ENCODE results near the gene MYLK3.

MYLK3 gene

DNA sequence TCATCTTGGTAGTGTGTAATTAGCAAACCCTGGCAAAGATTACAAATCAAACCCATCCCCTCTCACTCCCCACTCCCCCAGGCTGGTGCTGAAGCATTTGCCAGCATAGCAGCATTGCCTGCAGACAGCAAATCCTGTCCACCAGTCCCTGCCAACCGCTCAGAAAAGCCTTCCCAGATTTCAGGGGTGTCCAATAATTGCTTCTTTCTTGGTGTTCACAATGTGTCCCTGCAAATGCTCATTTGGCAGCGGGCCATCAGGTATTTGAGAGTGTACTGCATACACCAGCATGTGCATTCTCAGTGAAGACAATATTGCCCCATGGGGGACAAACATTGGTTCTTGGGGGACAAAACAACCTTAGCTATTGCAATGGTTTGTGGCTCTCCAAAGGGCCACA is 30.5 kb downstream of the MYLK3 start:
- TF ChIP-seq, protein P1, sequence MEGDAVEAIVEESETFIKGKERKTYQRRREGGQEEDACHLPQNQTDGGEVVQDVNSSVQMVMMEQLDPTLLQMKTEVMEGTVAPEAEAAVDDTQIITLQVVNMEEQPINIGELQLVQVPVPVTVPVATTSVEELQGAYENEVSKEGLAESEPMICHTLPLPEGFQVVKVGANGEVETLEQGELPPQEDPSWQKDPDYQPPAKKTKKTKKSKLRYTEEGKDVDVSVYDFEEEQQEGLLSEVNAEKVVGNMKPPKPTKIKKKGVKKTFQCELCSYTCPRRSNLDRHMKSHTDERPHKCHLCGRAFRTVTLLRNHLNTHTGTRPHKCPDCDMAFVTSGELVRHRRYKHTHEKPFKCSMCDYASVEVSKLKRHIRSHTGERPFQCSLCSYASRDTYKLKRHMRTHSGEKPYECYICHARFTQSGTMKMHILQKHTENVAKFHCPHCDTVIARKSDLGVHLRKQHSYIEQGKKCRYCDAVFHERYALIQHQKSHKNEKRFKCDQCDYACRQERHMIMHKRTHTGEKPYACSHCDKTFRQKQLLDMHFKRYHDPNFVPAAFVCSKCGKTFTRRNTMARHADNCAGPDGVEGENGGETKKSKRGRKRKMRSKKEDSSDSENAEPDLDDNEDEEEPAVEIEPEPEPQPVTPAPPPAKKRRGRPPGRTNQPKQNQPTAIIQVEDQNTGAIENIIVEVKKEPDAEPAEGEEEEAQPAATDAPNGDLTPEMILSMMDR (IDR thresholded peaks at IDR 0.05; ENCODE audit: insufficient read depth, low read depth, low read length, missing control alignments): no peak
- DNase-seq (ENCODE audit: low read depth): no peak
- no peak overlapping the region for H3K4me3 ChIP-seq (ENCODE audit: low read depth, low read length)

DNA sequence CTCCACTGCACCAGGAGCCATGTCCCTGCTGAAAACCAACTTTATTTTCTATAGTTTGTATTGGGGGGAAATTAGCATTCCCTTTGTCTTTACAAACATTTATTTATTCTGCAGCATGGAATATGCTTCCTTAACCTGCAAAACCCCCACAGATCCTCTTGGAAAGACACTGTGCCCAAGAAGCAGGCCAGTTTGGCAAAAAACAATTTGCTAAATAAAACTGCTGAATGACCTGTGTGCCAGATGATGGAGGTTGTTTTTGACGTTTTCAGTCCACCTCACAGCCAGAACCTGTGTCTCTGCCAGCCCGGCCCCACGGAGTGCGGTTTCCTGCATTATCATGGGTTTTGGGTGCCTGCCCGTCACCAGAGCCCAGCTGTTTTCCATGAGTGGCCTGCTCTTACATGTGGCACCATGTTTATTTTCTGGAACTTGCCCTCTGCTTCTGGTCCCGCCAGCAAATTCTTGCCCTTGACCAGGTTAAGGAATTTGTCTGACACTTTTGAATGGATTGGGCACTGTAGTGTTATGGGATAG is 32.3 kb downstream of the MYLK3 start:
- H3K4me3 ChIP-seq (ENCODE audit: low read depth, low read length): no peak overlapping the region
- no peak for DNase-seq (ENCODE audit: low read depth)
- TF ChIP-seq, protein P1 (IDR thresholded peaks at IDR 0.05; ENCODE audit: insufficient read depth, low read depth, low read length, missing control alignments): no peak

DNA sequence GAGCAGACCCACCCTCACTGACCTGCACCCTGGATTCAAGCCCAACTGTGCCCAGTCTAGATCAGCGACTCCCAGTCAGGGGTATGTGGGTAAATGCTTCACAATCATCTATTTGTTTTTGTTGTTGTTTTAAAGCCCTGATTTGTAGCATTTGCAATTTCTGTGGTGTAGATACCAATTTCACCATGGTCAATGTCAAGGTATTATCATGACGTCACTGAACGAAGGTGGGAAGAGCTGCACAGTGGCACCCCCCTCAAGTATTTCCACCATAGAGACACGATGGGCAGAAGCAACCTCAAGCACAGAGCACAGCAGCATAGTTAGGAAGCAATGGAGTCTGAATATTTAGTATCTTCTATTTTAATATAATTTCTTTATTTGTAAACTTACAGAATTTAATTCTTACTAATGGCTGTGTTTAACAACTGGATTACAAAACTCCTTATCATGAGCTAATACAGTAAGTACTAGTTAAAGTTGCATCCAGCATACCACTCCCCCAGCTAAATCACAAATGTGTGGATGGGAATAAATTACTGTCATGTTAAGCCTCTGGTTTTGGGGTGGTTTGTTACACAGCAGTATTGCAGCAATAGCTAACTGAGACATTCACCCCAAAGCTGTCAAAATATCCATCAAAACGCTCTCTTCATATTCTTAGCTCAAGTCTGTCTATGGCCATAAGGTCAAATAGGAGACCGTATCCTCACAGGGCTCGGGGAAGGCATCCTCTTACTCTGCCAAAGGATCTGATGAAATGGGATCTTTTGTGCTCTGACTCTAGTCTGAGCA is 33.1 kb downstream of the MYLK3 start:
- DNase-seq (ENCODE audit: low read depth): no peak
- H3K4me3 ChIP-seq (ENCODE audit: low read depth, low read length): no peak overlapping the region
- TF ChIP-seq, protein P1 (IDR thresholded peaks at IDR 0.05; ENCODE audit: insufficient read depth, low read depth, low read length, missing control alignments): no peak

DNA sequence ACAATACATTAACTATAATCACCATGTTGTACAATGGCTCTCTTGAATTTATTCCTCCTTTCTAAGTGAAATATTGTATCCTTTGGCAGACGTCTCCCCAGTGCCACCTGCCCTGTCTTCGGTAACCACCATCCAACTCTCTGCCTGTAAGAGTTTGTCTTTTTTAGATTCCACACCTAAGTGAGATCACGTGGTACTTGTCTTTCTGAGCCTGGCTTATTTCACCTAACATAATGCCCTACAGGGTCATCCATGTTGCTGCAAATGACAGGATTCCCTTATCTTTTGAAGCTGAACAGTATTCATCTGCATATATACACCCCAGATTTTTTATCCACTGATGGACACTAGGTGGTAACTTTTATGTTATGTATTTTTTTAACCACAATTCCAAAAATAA is 34.5 kb downstream of the MYLK3 start:
- no peak overlapping the region for H3K4me3 ChIP-seq (ENCODE audit: low read depth, low read length)
- TF ChIP-seq, protein P1 (IDR thresholded peaks at IDR 0.05; ENCODE audit: insufficient read depth, low read depth, low read length, missing control alignments): no peak
- no peak for DNase-seq (ENCODE audit: low read depth)

DNA sequence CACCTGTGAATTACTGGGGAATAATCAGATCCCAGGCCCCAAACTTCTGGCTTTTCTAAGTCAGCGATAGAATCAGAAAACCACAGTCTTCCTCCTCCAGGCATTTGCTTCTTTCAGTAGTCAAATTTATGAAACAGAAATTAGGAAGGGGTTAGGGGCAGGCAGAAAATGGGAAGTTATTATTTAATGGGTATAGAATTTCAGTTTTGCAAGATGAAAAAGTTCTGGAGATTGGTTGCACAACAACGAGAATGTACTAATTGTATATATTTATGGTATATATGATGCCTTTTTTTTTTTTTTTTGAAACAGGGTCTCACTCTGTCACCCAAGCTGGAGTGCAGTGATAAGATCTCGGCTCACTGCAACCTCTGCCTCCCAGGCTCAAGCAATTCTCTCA is 35.2 kb downstream of the MYLK3 start:
- TF ChIP-seq, protein P1 (IDR thresholded peaks at IDR 0.05; ENCODE audit: insufficient read depth, low read depth, low read length, missing control alignments): no peak
- DNase-seq (ENCODE audit: low read depth): no peak

DNA sequence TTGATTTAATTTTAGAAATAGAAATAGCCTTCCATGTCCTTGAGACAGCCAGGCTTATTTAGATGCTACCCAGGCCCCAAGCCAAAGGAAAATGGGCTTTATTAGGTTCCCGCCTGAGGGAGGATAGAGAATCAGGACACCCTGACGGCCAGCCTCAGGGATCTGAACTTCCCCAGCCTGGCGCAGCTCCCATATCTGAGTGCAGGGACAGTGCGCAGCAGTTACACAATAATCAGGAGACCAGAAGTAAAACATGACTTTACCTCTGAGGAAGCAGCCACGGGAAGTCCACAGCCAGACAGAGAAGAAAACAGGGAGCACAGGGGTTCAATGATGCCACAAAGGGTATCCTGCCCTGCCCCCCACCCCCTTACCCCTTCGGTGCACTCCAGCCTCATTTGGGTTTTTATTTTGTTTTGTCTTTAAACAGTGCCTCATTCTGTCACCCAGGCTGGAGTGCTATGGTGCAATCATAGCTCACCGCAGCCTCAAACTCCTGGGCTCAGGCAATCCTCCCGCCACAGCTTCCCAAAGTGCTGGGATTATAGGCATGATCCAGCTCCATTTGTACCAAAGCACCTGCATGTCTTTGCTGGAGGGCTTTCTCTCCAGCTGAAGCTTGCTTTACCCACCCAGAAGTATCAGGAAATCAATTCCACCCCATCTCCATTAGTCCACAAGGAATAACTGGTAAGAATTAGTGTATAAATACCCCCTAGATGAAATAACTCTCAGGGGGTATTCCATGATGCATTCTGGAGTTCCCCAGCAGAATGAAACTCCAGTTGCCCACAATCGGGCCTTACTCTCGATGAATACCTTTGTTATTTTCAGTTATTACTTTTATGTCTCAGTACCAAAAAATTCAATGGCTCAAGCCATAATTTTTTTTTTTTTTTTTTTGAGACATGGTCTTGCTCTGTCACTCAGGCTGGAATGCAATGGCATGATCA is 36.8 kb downstream of the MYLK3 start:
- DNase-seq (ENCODE audit: low read depth): peak; percentile 13
- H3K4me3 ChIP-seq (ENCODE audit: low read depth, low read length): no peak overlapping the region
- TF ChIP-seq, protein P1 (IDR thresholded peaks at IDR 0.05; ENCODE audit: insufficient read depth, low read depth, low read length, missing control alignments): no peak

More for the DNA sequence above, 35.2 kb downstream of the MYLK3 start:
- H3K4me3 ChIP-seq (ENCODE audit: low read depth, low read length): no peak overlapping the region
